H1 (cell line): ENCODE data around the gene RMND5B. TPM values are rescaled to one million over a fixed set of nuclear protein-coding genes. Genes with fewer than 3 reads are reported as not detected.

Source experiments
- CTCF ChIA-PET: fragments of 300-600 bp; sonication (Branson Sonifier 250); formaldehyde crosslinking; loops from one replicate; lab custom pipeline; 2021; ENCODE audit not compliant: partially characterized antibody; lab: Charles Lee
- POLR2A ChIA-PET: fragments of 300-600 bp; sonication (Branson Sonifier 250); formaldehyde crosslinking; loops from one replicate; lab custom pipeline; 2021; ENCODE audit warnings: inconsistent platforms; ENCODE audit not compliant: partially characterized antibody; lab: Charles Lee
- DNase-seq, 2 experiments: peaks; one replicate each; pipeline versions ENCODE4 v3.0.0 to v3.0.0-alpha.2; 2010 to 2022; ENCODE audit warnings: low spot score in 2 of 2, low read depth in 1 of 2, mixed read lengths in 1 of 2
- FAIRE-seq: peaks from 2 replicates; lab custom pipeline; 2011; peaks lifted over from hg19 to GRCh38; lab: Jason Lieb, UNC
- H2AFZ ChIP-seq: 2 replicates; pipeline ENCODE4 v1.8.1; 2012; ENCODE audit warnings: low read length, inconsistent platforms
- H2AK5ac ChIP-seq: 2 replicates; pipeline ENCODE4 v1.6.1; 2013; ENCODE audit warnings: low read depth, low read length
- H2BK120ac ChIP-seq: replicated peaks from 2 replicates; pipeline ENCODE3; 2013; ENCODE audit warnings: low read depth, low read length, inconsistent platforms
- H2BK12ac ChIP-seq: 2 replicates; pipeline ENCODE4 v1.6.1; 2013; ENCODE audit warnings: low read depth, low read length
- H2BK15ac ChIP-seq: 2 replicates; pipeline ENCODE4 v1.6.1; 2013; ENCODE audit warnings: low read length
- H2BK20ac ChIP-seq: 2 replicates; pipeline ENCODE4 v1.6.1; 2013; ENCODE audit warnings: low read length
- H2BK5ac ChIP-seq: 2 replicates; pipeline ENCODE4 v1.6.1; 2013; ENCODE audit warnings: low read depth, low read length
- H3K14ac ChIP-seq: 2 replicates; pipeline ENCODE4 v1.6.1; 2013; ENCODE audit warnings: inconsistent platforms; ENCODE audit not compliant: insufficient read length
- H3K18ac ChIP-seq: 2 replicates; pipeline ENCODE4 v1.6.1; 2013; ENCODE audit warnings: low read length; ENCODE audit errors: extremely low read depth
- H3K23ac ChIP-seq: 2 replicates; pipeline ENCODE4 v1.6.1; 2013; ENCODE audit warnings: inconsistent platforms; ENCODE audit not compliant: insufficient read length
- H3K23me2 ChIP-seq: 2 replicates; pipeline ENCODE4 v1.6.1; 2013; ENCODE audit warnings: low read depth, low read length
- H3K27ac ChIP-seq: 2 replicates; pipeline ENCODE4 v1.6.1; 2011; ENCODE audit warnings: low read depth, low read length, inconsistent platforms
- H3K27me3 ChIP-seq, 4 experiments: replicated peaks in 1 of 4; 1 replicate in 1 of 4; 2 replicates in 3 of 4; pipeline versions ENCODE4 v1.6.1 to v1.8.1; 2011 to 2013; ENCODE audit warnings: low read length in 3 of 4, mild to moderate bottlenecking in 3 of 4, inconsistent platforms in 2 of 4, mixed read lengths in 2 of 4, moderate library complexity in 1 of 4; ENCODE audit not compliant: control insufficient read depth in 3 of 4, insufficient read depth in 3 of 4; ENCODE audit errors: extremely low read depth in 1 of 4
- H3K36me3 ChIP-seq, 4 experiments: 2 replicates each; pipeline versions ENCODE4 v1.6.1 to v1.8.1; 2011 to 2013; ENCODE audit warnings: mild to moderate bottlenecking in 4 of 4, low read length in 3 of 4, moderate library complexity in 2 of 4, control low read depth in 1 of 4, inconsistent platforms in 1 of 4; ENCODE audit not compliant: insufficient read depth in 4 of 4, control insufficient read depth in 2 of 4
- H3K4ac ChIP-seq: replicated peaks from 2 replicates; pipeline ENCODE3; 2013; ENCODE audit warnings: low read length, low read depth, mixed read lengths, inconsistent platforms; ENCODE audit not compliant: insufficient read length
- H3K4me1 ChIP-seq, 4 experiments: replicated peaks in 1 of 4; 1 replicate in 1 of 4; 2 replicates in 3 of 4; pipeline versions ENCODE4 v1.6.1 to v1.8.1; 2011 to 2013; ENCODE audit warnings: low read length in 3 of 4, inconsistent platforms in 2 of 4, mixed read lengths in 1 of 4; ENCODE audit not compliant: insufficient read depth in 4 of 4, control insufficient read depth in 3 of 4
- H3K4me2 ChIP-seq, 2 experiments: 2 replicates each; pipeline versions ENCODE4 v1.6.1 to v1.8.1; 2011 to 2013; ENCODE audit warnings: low read depth in 2 of 2, low read length in 2 of 2, control low read depth in 1 of 2, inconsistent platforms in 1 of 2, mild to moderate bottlenecking in 1 of 2; ENCODE audit not compliant: insufficient read depth in 1 of 2
- H3K4me3 ChIP-seq, 4 experiments: fragments of 200-600, 300-600 bp in 1 of 4; sonication (generic), shearing (Covaris generic), sonication (Bioruptor Twin) in 1 of 4; 2 replicates each; pipeline versions ENCODE4 v1.5.1 to v1.8.1; 2011 to 2016; ENCODE audit warnings: low read length in 4 of 4, low read depth in 3 of 4, control low read depth in 2 of 4, inconsistent platforms in 2 of 4, mild to moderate bottlenecking in 2 of 4, mixed read lengths in 1 of 4, moderate library complexity in 1 of 4; ENCODE audit not compliant: insufficient read depth in 2 of 4; ENCODE audit errors: extremely low read depth in 1 of 4
- H3K56ac ChIP-seq: replicated peaks from 2 replicates; pipeline ENCODE3; 2013; ENCODE audit warnings: low read depth, mild to moderate bottlenecking, mixed read lengths, low read length, inconsistent platforms; ENCODE audit not compliant: insufficient read length
- H3K79me1 ChIP-seq: 2 replicates; pipeline ENCODE4 v1.6.1; 2013; ENCODE audit warnings: low read depth, low read length, control low read depth
- H3K79me2 ChIP-seq, 2 experiments: 2 replicates each; pipeline versions ENCODE4 v1.6.1 to v1.8.1; 2012 to 2013; ENCODE audit warnings: low read length in 2 of 2, mild to moderate bottlenecking in 2 of 2, inconsistent platforms in 1 of 2; ENCODE audit not compliant: insufficient read depth in 2 of 2, control insufficient read depth in 1 of 2
- H3K9ac ChIP-seq, 4 experiments: replicated peaks in 1 of 4; 1 replicate in 1 of 4; 2 replicates in 3 of 4; pipeline versions ENCODE4 v1.6.1 to v1.8.1; 2011 to 2013; ENCODE audit warnings: low read depth in 3 of 4, low read length in 3 of 4, control low read depth in 2 of 4, mild to moderate bottlenecking in 2 of 4, moderate library complexity in 2 of 4, inconsistent platforms in 1 of 4; ENCODE audit errors: extremely low read depth in 1 of 4
- H3K9me3 ChIP-seq, 2 experiments: 2 replicates each; pipeline versions ENCODE4 v1.6.1 to v1.8.1; 2012 to 2013; ENCODE audit warnings: mild to moderate bottlenecking in 2 of 2, moderate library complexity in 2 of 2, control low read depth in 1 of 2, inconsistent platforms in 1 of 2, low read depth in 1 of 2, low read length in 1 of 2, mixed read lengths in 1 of 2; ENCODE audit not compliant: insufficient read depth in 2 of 2
- H4K20me1 ChIP-seq, 2 experiments: replicated peaks in 1 of 2; 2 replicates each; pipeline versions ENCODE3 to v1.8.1; 2011 to 2013; ENCODE audit warnings: inconsistent platforms in 2 of 2, low read length in 2 of 2, mild to moderate bottlenecking in 1 of 2; ENCODE audit not compliant: insufficient read depth in 2 of 2, control insufficient read depth in 1 of 2
- H4K5ac ChIP-seq: 2 replicates; pipeline ENCODE4 v1.6.1; 2013; ENCODE audit warnings: low read length, low read depth, mixed read lengths, inconsistent platforms; ENCODE audit not compliant: insufficient read length
- H4K8ac ChIP-seq: 2 replicates; pipeline ENCODE4 v1.8.0; 2013; ENCODE audit warnings: mild to moderate bottlenecking, moderate library complexity, low read length, inconsistent platforms; ENCODE audit not compliant: insufficient read depth; ENCODE audit errors: extremely low read depth
- H4K91ac ChIP-seq: replicated peaks from 2 replicates; pipeline ENCODE3; 2013; ENCODE audit warnings: low read length, mixed read lengths, inconsistent platforms; ENCODE audit not compliant: insufficient read length
- BACH1 ChIP-seq: IDR thresholded peaks from 2 replicates; pipeline ENCODE4 v1.6.1; 2012; ENCODE audit warnings: low read length, improper control_type of control experiment
- BRCA1 ChIP-seq: IDR thresholded peaks from 2 replicates; pipeline ENCODE4 v1.6.1; 2012; ENCODE audit warnings: low read depth, low read length, improper control_type of control experiment
- CHD2 ChIP-seq: IDR thresholded peaks from 2 replicates; pipeline ENCODE4 v1.6.1; 2012; ENCODE audit warnings: low read length, improper control_type of control experiment
- JUND ChIP-seq: IDR thresholded peaks from 2 replicates; pipeline ENCODE4 v1.6.1; 2011; ENCODE audit warnings: mild to moderate bottlenecking, improper control_type of control experiment, low read length
- NRF1 ChIP-seq: IDR thresholded peaks from 2 replicates; pipeline ENCODE4 v1.6.1; 2011; ENCODE audit warnings: mild to moderate bottlenecking, low read depth, low read length, improper control_type of control experiment
- POLR2A ChIP-seq, 2 experiments: IDR thresholded peaks; 1 replicate in 1 of 2; 2 replicates in 1 of 2; pipeline ENCODE4 v1.6.1; 2011; ENCODE audit warnings: low read depth in 2 of 2, low read length in 2 of 2, mild to moderate bottlenecking in 2 of 2; ENCODE audit errors: control extremely low read depth in 1 of 2
- POU5F1 ChIP-seq: IDR thresholded peaks from 2 replicates; pipeline ENCODE4 v1.6.1; 2011; ENCODE audit warnings: low read depth, mild to moderate bottlenecking, low read length, moderate library complexity
- RXRA ChIP-seq: IDR thresholded peaks from 2 replicates; pipeline ENCODE4 v1.6.1; 2011; ENCODE audit warnings: low read depth, mild to moderate bottlenecking, low read length, moderate library complexity; ENCODE audit not compliant: insufficient read depth
- SIN3A ChIP-seq, 2 experiments: IDR thresholded peaks in 1 of 2; conservative IDR thresholded peaks in 1 of 2; 2 replicates each; pipeline ENCODE4 v1.6.1; 2011 to 2012; ENCODE audit warnings: low read length in 2 of 2, improper control_type of control experiment in 1 of 2, low read depth in 1 of 2, mild to moderate bottlenecking in 1 of 2
- TCF12 ChIP-seq: IDR thresholded peaks from 2 replicates; pipeline ENCODE4 v1.6.1; 2011; ENCODE audit warnings: low read depth, mild to moderate bottlenecking, low read length
- WGBS, 2 experiments: shearing (Covaris generic) in 1 of 2; methylation state at CpG; one replicate each; pipeline versions ENCODE4 v1.1.6 to v1.1.7; 2013 to 2015; ENCODE audit warnings: low lambda C conversion rate in 2 of 2, mixed read lengths in 2 of 2, inconsistent platforms in 1 of 2, low coverage in 1 of 2, missing lambda C conversion rate in 1 of 2; ENCODE audit not compliant: insufficient replicate concordance in 2 of 2, insufficient coverage in 1 of 2, insufficient read length in 1 of 2; ENCODE audit errors: extremely low coverage in 1 of 2, missing lambda C conversion rate in 1 of 2; 5-methylcytosine and 5-hydroxymethylcytosine counted together
- polyA plus RNA-seq, 7 experiments: library from polyadenylated mRNA; depleted of rRNA in 3 of 7; stranded (reverse) in 5 of 7; unstranded in 2 of 7; fragments of >200 nt in 5 of 7; fragments of 200-250 nt in 2 of 7; gene quantifications; 1 replicate in 5 of 7; 2 replicates in 1 of 7; 4 replicates in 1 of 7; pipeline versions ENCODE4 v1.2.1 to v1.2.3, GENCODE V29; 2011 to 2013; ENCODE audit warnings: missing spikeins in 2 of 7, mixed read lengths in 2 of 7
- total RNA-seq: library from RNA; stranded (reverse); fragmentation: NEBNext Ultra II Directional; extraction: Animal tissue kit (Norgen Biotek cat#: 25700); gene quantifications from 2 replicates; pipeline ENCODE4 v1.2.1, GENCODE V29; 2021
- TF ChIP-seq, protein P1 (sequence below), 3 experiments: IDR thresholded peaks; 1 replicate in 2 of 3; 2 replicates in 1 of 3; pipeline versions ENCODE4 v1.5.1 to v1.6.1; 2011; ENCODE audit warnings: low read length in 3 of 3, mild to moderate bottlenecking in 3 of 3, inconsistent platforms in 2 of 3, low read depth in 1 of 3, moderate library complexity in 1 of 3; ENCODE audit not compliant: insufficient read depth in 1 of 3; ENCODE audit errors: control extremely low read depth in 1 of 3

The RMND5B gene
- total and polyA plus RNA-seq, 2 of the 8 experiments (the other 6 are each of a cell fraction or from before 2014, with no cell fraction given) = 75.9 to 90.2 TPM

GRCh38 chr5:178085316-178085715 lies 45.5 kb upstream of the RMND5B start:
- Histone ChIP-seq H3K23me2 (no peaks in the 10 kb centered on the region), H3K9me3 (no peaks in the 10 kb centered on the region), H3K79me1 (no peaks in the 10 kb centered on the region), H4K20me1 (no peaks in the 10 kb centered on the region), H3K56ac (no peak overlapping the region), H2BK12ac (no peak overlapping the region), H4K91ac (no peak overlapping the region), H3K4me1 (peaks cover 0 to 5% (median 3%) of the 10 kb centered on the region in 4 experiments; a peak in 1 of 7 replicates), H2AK5ac (no peak overlapping the region), H3K36me3 (no peaks in the 10 kb centered on the region), H3K4ac (no peak overlapping the region), H3K18ac (no peak overlapping the region), H2AFZ (no peak overlapping the region), H3K27ac (no peak overlapping the region), H4K8ac (no peak overlapping the region), H2BK20ac (no peak overlapping the region), H3K23ac (no peak overlapping the region), H4K5ac (no peak overlapping the region), H2BK15ac (no peak overlapping the region), H2BK5ac (no peak overlapping the region), H3K9ac (no peak overlapping the region), H3K4me2 (no peak overlapping the region), H2BK120ac (no peak overlapping the region), H3K14ac (no peak overlapping the region), H3K4me3 (no peak overlapping the region), H3K79me2 (no peaks in the 10 kb centered on the region), H3K27me3 (no peaks in the 10 kb centered on the region)
- DNase-seq = no peak
- POLR2A ChIA-PET = interaction anchor here (0.7 to 11.1 kb wide), 8 partner anchors 9 to 64 kb away, joined by 3 to 115 read pairs (median 4); partner anchors contain the start of gene RMND5B
- CTCF ChIA-PET = interaction anchor here (0.6 to 14.6 kb wide), 6 partner anchors 10 to 1058 kb away, joined by 3 to 515 read pairs (median 4); partner anchors contain the start of gene NHP2
- 92% methylated on average over 6 of the region's 6 CpGs; no CpG with 5 or more reads in 1 of the 2 experiments for WGBS, 2 experiments
- FAIRE-seq = no peak
- no peak for TF ChIP-seq BRCA1
- TF ChIP-seq CHD2 = no peak
- TF ChIP-seq RXRA = no peak
- TF ChIP-seq POU5F1 = no peak
- no peak for TF ChIP-seq JUND
- no peak for TF ChIP-seq SIN3A (conservative IDR thresholded peaks at IDR 0.05 in 1 of 2, IDR thresholded peaks at IDR 0.05 in 1 of 2; ENCODE audit: low read depth in 1 of 2, low read length in 2 of 2)
- no peak for TF ChIP-seq BACH1
- no peak for TF ChIP-seq NRF1
- TF ChIP-seq, protein P1, sequence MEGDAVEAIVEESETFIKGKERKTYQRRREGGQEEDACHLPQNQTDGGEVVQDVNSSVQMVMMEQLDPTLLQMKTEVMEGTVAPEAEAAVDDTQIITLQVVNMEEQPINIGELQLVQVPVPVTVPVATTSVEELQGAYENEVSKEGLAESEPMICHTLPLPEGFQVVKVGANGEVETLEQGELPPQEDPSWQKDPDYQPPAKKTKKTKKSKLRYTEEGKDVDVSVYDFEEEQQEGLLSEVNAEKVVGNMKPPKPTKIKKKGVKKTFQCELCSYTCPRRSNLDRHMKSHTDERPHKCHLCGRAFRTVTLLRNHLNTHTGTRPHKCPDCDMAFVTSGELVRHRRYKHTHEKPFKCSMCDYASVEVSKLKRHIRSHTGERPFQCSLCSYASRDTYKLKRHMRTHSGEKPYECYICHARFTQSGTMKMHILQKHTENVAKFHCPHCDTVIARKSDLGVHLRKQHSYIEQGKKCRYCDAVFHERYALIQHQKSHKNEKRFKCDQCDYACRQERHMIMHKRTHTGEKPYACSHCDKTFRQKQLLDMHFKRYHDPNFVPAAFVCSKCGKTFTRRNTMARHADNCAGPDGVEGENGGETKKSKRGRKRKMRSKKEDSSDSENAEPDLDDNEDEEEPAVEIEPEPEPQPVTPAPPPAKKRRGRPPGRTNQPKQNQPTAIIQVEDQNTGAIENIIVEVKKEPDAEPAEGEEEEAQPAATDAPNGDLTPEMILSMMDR (IDR thresholded peaks at IDR 0.05; ENCODE audit: control extremely low read depth in 1 of 3, insufficient read depth in 1 of 3, low read depth in 1 of 3, low read length in 3 of 3) = no peak
- TF ChIP-seq POLR2A (IDR thresholded peaks at IDR 0.05; ENCODE audit: control extremely low read depth in 1 of 2, low read depth in 2 of 2, low read length in 2 of 2) = no peak
- TF ChIP-seq TCF12 = no peak
